Activated CD4-positive, alpha-beta T cell treated with anti-CD3 and anti-CD28 coated beads, Interleukin-2, amount 50 U/mL, for 48 hours (primary cell): ENCODE measurements around the gene COL8A2.

ENCODE experiments used
- DNase-seq, 2 experiments: peaks; one replicate each; pipeline ENCODE4 v3.0.0-alpha.2; 2020

Gene COL8A2

DNA sequence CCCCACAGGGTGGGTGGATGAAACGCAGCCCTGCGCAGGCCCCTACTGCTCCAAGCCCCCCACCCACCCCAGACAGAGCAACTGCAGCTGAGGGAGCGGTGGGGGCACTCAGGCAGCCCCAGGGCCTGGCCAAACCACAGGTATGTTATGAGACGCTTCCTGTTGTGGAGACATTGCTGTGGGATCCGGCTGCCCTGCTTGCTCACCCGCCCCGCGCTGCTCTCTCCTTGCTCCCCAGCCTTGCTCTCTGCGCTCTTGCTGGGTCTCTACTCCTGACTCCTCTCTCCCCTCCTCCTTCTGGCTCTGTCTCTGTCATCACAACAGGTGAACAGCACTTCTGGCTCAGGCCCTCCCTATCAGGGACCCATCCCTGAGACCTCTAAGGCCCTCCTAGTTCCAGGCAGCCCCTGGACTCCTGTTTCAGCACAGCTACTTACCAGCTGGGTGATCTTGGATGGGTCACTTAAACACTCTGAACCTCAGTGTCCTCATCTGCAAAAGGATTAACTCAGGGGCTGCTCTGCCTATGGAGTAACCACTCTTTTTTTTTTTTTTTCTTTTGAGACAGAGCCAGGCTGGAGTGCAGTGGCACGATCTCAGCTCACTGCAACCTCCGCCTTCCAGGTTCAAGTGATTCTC lies 15.9 kb downstream of the COL8A2 start:
- peak; percentile 25 to 38 for DNase-seq

DNA sequence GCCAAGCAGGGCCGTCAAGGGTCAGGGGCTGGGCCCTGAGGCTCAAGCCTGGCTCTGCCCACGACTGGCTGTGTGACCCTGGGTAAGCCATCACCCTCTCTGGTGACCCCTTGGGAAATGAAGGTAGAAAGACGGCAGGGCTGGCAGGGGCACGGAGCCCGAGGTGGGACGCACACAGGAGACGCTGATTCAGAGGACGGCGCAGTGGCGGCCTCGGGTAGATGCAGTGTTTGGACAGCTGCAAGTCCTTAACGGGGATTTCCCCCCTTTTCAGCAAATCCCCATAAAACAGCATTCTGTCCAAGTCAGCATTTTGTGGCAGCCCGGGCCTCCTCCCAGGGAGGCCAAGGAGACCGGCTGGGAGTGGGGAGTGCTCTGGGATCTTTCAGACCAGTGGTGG lies 16.7 kb downstream of the COL8A2 start:
- no peak for DNase-seq

DNA sequence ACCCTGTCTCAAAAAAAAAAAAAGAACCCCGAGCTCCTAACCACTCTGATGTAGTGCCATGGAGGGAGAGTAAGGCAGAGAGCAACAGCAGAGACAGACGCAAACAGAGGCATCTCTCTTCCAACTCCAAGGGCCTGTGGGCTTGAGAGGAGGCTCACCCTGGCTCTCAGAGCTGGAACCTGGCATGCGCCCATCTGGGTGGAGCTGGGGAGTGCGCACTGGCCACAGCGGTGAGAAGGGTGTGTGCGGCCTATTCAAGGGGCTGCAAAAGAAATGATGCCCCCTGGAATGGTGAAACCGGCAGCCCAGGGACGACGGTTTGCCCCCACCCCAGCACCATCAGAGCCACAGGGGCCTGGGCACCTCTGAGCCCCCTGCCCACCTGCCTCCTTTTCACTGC lies 17.6 kb downstream of the COL8A2 start:
- DNase-seq = no peak

DNA sequence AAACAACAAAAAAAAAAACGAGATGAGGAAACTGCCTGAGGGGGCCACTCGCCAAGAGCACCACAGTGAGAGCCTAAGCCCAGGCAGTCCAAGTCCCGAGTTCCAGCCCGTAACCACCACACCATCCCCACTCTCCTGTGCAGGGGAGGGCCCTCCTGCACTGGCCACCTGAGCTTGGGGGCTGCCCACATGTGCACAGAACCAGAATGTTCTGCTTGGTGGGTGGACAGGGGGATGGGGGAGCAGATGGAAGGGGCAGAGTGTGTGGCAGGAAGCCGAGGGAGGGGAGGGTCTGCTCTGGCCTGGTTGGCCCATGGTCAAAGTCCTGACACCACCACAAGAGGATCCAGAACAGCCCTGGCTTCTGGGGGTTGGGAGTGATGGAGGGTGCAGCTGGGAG lies 18.8 kb downstream of the COL8A2 start:
- DNase-seq = no peak

DNA sequence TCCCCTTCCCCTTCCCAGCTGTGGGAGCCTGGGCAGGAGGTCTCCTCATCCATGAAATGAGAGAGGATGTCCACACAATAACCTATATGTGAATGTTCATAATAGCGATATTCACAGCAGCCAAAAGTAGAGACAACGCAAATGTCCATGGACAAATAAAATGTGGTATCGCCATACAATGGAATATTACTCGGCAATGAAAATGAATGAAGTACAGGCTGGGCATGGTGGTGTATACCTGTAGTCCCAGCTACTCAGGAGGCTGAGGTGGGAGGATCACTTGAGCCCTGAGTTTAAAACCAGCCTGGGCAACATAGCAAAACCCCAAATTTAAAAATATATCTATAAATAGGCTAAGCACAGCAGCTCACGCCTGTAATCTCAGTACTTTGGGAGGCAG lies 23.5 kb downstream of the COL8A2 start:
- no peak for DNase-seq

DNA sequence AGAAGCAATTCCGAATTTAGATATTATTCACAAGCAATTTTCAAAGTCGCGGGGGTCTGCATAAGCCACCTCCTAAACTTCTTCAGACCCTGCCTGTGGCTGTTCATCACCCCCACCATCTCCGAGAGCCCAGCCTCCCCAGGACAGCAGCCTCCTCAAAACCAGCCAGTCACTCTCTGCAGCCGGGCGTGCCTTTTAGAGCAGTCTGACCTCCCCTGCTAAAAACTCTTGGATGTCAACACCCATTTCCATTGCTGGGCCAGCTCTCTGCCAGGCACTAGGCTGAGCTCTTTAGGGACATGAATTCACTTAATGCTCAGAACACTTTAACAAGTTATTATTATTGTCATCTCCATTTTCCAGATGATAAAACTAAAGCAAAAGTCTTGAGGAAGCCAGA lies 24.6 kb downstream of the COL8A2 start:
- no peak for DNase-seq

DNA sequence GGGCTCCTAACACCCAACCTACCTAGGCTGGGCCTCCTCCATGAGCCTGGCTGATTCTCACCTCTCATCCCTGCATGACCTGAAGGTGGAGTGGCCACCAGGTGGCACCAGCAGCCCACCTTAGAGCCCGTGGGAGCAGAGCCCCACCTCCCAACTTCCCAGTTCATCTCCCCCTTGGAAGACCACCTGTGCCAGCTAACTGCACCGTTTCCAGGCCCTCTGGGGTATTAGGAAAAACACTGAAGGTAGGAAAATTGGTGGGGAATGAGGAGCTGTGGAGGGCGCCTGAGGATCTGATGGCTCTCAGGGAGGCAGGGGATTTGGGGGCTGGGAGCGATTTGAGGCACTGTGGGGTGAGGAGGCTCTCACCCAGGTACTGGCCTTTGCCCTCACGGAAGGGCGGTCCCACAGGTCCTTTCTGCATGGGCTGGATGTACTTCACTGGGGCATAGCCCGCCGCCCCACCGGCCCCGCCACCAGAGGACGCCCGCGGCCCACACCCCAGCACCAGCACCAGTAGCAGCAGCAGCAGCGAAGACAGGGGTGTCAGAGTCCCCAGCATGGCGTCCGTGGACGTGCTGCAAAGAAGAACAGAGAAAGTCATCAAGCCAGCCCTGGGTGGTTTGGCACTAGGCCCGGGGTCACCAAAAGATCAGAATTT lies 25.2 kb downstream of the COL8A2 start:
- peak; percentile 83 to 85 for DNase-seq

DNA sequence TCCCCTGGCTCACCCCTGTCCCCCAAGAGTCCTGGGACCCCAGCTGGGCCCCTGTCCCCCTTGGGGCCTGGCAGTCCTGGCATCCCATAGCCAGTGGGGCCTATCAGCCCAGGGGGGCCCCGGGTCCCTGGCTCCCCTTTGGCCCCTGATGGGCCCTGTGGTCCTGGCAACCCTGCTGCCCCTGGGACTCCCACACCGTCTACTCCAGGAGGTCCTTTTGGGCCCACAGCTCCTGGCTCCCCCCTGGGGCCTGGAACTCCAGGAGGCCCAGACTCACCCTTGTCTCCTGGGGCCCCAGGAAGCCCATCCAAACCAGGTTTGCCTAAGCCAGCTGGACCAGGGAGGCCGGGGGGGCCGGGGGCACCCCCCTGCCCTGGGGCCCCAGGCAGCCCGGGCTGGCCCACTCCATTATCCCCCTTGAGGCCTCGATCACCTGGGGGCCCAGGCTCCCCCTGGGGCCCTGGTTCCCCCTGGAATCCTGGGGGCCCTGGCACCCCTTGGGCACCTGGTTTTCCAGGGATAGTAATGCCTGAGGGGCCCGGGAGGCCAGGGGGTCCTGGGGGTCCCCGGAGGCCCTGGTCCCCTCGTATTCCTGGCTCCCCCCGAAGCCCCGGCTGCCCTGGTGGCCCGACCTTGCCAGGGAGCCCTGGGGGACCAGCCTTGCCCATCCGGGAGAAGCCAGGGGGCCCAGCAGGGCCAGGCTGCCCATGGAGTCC lies 26.2 kb downstream of the COL8A2 start:
- no peak for DNase-seq

DNA sequence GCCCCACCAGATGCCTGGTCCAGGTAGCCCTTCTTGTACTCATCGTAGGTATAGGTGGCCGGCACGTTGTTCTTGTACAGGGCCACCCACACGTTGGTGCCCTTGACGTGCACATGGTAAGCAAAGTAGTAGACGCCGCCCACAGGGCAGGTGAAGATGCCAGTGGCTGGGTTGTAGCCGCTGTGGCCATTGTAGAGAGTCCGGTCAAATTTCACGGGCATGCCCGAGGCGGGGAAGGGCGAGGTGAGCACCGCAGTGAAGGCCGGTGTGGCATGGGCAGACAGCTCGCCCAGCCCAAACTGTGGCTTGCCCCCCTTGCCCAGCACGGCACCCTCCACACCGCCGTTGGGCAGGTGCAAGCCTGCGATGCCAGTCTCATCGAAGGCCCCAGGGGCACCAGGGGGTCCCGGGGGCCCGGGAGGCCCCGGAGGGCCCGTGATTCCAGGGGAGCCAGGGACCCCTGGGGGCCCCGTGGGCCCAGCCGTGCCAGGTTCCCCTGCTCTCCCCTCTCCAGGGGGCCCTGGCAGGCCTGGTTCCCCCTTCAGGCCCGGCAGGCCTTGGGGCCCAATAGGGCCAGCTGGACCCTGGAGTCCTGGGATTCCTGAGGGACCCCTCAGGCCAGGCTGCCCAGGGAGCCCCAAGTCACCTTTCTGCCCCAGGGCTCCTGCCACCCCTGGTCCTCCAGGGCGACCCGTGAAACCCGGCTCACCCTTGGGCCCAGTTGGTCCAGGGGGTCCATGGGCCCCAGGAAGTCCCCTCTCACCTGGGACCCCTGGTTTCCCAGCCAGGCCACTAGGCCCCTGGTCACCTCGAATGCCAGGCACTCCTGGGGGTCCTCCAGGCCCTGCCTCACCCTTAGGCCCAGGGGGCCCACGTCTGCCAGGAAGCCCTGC lies 27.1 kb downstream of the COL8A2 start:
- no peak for DNase-seq

DNA sequence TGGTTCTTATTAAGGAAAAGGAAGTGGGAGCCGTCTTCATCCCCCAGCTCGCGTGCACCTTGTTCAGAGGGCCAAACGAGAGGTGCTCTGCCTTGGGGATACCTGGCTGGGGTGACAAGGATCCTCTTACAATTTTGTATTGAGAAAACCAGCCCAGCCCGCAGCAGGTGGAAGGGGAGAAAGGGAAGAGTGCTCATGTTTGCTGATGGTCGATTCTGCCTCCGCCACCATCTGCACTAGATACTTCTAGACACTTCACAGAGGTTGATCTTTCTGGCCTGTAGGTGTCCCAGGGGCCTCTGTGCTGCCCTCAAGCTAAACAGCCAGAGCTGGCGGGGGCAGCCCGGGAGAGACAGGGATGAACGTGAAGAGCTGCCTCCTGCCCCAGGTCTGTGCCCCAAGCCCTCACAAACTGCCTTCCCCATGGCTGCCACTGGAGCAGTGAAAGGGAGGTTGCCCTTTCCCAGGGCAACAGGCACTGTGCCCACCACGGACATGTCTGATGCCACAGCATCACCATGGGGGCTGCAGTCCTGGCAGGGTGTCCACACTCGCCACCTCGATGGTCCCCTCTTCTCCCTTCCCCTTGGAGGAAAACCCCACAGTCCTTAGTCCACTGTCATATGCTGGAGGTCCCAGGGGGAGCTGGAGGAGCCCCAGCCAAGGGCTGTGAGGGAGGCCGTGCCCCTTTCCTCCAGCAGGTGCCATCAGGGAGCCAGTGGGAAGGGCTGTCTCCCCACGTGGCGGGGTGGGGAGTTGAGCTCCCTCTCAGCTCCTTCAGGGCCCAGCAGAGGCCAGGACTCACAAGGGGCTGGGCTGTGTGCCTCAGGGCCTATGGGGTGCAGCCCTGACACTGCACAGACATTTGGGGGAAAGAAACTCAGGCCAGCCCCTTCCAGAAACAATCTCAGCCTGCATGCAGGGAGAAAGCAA lies 28.3 kb downstream of the COL8A2 start:
- DNase-seq = no peak

DNA sequence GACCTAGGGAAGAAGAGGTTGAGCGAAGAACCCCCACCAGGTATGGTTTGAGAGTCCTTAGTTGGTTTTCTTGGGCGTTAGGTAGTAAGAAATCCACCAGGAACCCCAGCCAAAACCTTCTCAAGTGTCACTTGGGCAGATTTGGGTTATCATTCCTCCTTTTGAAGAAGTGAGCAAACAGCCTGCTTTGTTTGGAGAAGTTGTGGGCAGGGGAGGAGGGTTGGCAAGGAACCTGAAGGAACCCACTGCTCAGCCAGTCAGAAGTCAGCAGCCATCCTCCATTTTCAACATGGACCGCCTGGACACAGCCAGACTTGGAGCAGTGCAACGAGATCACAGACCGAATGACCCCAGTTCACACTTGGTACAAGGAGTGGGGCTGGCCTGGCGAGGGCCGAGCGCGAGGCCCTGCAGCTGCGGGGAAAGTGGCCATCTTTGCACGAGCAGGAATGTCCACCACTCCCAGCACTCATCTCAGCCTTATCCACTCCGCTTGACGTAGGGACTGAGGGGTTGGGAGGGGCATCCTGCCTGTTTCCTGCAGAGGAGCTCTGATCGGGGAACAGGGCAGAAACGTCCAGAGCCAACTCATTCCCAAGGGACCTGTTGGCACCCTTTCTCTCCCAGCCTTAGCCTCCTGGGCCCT lies 29.1 kb downstream of the COL8A2 start:
- DNase-seq = no peak

DNA sequence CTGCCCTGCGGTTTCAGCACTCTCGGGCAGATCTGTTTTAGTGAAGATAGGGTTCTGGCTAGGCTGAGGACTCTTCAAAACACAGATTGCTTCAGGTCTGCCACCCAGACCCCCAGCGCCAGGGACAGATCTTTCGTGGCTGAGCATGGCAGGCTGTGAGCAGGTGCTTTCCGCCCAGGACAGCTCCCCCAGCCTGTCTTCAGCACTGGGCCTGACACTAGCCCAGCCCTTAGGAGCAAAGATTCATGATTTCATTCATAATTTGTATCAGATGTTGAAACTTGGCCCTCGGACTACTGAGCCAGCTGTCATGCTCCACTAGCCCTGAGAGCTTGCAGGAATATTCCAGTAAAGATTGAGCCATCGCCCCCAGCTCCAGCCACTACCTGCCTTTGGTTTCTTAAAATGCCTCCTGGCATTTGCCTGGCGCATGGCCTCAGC lies 30.4 kb downstream of the COL8A2 start:
- no peak for DNase-seq

DNA sequence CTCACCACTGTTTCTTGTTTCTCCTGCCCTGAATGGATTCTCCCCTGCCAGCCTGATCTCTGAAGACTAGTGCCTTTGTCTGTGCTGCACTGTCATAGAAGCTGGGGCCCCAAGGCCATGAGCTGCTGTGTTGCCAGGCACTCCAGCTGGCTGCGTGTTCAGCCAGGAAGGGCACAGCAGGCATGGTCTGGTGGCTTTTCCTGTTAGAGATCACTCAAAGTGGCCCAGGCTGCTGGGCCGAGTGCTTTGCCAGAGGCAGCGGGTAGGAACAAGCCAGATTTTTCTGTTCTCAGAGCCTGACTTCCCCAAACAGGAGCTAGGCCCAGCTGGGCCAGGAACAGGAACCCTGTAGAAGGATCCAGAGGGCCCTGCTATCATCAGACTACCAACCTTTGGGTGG lies 31.1 kb downstream of the COL8A2 start:
- no peak for DNase-seq

DNA sequence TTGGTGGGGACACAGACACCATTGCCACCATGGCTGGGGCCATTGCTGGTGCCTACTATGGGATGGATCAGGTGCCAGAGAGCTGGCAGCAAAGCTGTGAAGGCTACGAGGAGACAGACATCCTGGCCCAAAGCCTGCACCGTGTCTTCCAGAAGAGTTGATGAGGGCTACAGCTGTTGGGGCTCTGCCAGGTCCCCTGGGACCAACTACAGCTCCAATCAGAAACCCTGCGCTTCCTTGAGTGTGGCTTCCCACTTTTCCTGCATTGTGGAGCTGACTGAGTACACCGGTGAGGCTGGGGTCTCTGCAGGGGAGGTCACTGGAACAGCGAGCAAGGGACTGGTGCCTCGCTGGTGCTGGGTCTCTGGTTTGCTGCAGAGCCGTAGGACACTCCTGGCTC lies 31.8 kb downstream of the COL8A2 start:
- no peak for DNase-seq

DNA sequence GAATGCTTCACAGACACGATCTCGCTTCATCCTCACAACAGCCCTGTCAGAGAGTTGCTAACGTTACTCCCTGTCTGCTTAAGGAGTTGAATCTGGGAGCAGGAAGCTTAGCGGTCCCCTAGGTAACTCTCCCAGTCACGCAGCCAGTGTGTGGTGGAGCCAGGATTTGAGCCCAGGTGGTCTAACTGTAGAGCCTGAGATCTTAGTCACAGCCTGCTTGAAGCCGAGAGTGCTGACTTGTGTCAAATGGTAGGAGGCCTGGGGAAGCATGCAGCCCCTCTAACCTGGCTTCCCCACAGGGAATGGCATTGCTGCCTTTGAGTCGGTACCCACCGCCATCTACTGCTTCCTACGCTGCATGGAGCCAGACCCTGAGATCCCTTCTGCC lies 32.2 kb downstream of the COL8A2 start:
- DNase-seq = no peak

DNA sequence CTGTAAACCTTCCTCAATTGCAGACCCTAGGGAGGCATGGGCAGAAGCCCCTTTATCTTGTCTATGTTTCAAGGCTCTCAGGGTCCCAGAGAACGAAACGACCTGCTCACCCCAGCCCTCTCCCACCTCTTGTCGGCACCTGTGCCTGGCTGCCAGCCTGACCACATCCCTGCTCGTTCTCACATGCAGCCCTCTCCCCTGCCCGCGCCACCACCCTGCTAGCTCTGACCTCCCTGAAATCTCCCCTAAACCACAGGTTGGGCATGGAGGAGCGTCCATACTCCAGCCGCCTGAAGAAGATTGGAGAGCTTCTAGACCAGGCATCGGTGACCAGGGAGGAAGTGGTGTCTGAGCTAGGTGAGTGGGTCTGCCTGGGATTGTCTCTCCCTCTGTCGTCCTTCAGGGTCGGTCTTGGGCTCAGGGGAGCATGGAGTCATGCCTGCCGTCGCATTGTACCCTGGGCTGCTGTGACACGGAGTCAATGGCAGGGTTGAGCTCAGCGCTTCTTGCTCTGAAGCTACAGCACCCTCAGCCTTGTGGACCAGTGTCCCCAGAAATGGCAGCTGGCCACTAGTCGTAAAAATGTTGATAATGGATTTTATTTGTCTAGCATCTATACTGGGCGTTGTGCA lies 32.7 kb downstream of the COL8A2 start:
- no peak for DNase-seq

DNA sequence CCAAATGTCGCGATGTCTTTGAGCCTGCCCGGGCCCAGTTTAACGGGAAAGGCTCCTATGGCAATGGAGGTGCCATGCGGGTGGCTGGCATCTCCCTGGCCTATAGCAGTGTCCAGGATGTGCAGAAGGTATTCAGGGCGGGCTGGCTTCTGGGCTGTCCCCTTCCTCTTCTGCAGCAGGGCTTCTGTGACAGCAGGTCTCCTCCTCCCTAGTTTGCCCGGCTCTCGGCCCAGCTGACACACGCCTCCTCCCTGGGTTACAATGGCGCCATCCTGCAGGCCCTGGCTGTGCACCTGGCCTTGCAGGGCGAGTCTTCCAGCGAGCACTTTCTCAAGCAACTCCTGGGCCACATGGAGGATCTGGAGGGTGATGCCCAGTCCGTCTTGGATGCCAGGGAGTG lies 33.3 kb downstream of the COL8A2 start:
- no peak for DNase-seq

DNA sequence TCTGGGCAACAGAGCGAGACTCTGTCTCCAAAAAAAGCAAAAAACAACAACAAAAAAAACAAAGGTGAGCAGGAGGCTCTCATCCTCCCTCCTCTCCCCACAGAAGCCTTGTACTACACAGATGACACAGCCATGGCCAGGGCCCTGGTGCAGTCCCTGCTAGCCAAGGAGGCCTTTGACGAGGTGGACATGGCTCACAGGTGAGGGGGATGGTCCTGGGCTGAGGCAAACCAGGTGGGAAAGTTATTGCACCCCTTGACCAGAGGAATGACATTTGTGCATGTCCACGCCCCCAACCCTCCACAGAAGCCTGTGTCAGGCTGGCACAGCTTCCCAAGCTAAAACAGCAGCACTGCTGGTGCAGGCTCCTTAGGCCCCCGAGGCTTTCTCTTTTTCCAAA lies 33.9 kb downstream of the COL8A2 start:
- DNase-seq = no peak

DNA sequence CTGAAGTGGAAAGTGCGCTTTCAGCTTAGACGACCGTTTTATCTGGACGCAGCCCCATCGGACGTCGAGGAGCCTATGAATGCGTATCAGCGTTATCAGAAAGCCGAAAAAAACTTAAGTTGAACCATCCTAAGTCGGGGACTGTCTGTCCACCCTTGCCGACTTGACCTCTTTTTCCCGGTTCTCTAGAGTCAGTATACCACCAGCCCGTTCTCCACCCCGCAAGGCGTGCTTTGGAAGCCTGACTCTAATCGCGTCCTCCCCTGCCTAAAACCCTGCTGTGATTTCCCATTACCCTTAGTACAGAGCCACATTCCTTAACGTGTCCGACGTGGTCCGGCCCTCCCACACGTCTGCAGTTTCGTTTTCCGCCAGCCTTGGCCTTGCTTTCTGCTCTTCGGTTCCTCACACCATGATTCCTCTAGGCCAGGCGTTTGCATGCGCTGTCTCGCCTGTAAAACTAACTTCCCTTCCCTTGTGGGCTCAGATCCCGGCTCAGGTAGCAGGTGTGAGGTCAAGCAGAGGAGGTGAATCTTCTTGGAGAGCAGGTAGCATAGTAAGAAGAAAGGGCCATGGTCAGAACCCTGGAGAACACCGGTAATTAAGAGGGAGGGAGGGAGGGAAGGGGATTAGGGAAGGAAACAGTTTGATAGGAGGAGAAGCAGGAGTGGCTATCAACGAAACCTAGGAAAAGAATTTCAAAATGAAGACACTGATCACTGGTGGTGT lies 35.5 kb downstream of the COL8A2 start:
- peak; percentile 18 to 28 for DNase-seq
